Activated T-cell treated with anti-CD3 and anti-CD28 coated beads, Interleukin-2, amount 50 U/mL, for 1 hour (primary cell): Measurements from ENCODE around the gene APP.

Source experiments
- DNase-seq: peaks from one replicate; pipeline ENCODE4 v3.0.0-alpha.2; 2020

The APP gene

GRCh38 chr21:25970254-25970930, 200.2 kb downstream of the APP start:
- no peak for DNase-seq

- DNase-seq, result no peak
These were observed 202.6 kb downstream of the APP start for GRCh38 chr21:25967901-25968438.

DNA sequence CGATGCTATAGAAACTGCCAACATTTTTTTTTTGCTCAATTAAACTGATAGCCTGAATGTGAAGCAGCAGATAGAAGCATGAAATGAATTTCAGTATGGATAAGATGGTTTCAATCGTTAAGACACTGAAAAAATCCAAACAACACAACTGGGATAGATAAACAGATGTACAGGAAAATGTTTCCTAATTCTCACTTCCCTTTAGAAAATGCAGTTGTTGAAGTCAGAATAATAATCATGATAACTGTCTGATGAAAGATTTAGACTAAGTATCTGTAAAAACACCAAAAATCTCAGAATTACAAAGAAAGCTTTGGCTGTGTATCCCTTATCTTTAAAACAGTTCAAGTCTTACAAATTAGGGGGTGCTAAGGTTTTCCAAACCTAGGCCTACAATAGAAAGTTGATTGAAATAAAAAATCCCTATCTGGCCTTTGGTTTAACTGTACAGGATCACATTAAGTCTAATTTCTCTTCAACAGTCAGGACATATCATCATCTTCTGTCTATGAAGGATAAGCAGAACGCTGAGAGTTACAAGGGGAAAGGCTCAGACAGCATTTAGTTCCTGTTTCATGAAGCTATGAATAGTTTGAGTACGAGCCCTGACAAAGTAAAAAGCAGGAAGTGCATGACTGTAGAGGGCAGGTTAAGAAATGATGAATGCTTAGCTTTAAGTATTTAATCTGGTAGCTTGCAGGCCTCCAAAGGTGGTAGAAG, 203.2 kb downstream of the APP start:
- DNase-seq, result no peak

DNA sequence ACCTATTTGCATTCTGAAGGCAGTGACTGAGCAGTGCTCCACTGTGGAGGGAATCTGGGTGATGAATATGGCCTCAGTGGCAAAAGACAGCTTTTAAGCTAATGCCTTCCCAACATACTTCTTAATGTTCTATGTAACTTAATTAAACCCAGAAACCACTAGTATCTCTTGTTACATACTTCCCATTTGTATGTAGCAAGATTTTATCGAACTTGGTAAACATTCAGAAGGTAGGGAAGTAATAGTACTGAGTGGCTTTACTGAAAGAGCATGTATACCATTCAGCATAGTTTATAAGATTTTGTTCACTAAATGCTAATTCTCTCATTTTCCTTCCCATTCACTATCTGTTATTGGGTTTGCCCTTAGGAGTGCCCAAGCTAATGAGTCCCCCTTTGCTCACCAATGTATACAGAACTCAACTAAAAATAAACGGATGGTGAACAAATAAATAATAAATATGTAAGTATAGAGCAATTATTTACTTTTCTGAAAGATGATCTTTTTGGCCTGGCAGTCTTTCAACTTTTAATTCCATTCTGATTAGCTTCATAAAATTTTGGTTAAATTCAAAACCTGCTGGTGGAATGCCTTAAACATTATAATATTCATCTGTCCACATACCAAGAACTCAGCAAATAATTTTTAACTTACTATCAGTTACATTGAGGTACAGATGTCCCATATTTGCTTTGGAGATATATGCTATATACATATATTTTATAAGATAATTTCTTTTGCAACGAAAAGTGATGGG, 204.4 kb downstream of the APP start:
- no peak for DNase-seq

DNA sequence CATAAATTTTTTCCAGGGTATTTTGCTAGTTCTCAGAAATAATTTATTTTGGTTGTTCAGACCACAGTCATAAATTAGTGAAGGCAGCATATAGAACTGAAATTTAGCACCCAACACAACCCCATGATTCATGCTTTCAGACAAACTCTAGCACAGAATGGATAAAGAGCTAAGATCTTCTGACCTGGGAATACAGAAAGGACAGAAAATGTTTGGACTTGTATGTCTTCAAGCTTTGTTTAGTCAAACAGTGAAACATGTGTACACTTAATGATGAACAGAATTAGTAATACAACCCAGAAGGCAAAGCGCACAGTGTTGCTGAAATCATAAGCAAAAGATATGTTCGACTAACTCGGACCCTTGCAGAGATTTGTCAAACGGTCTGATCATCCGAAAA, 205.6 kb downstream of the APP start:
- DNase-seq, result no peak

DNA sequence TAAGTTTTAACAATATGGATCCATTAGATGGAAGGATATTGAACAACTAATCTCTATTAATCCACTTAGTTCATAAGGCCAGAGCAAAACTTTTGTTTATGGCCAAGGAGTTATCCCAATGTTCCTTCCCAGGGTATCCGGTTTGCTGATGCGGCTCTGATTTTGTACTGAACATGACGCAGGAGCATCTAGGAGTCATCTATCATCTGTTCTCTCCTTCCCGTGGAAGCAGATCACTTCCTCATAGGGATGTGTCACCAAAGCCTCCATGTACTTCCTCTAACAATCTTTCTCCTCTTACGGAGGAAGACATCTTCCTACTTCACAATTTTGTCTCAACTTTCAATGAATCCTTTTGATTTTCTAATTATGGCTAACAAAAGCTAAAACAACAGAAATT, 206.6 kb downstream of the APP start:
- no peak for DNase-seq

DNA sequence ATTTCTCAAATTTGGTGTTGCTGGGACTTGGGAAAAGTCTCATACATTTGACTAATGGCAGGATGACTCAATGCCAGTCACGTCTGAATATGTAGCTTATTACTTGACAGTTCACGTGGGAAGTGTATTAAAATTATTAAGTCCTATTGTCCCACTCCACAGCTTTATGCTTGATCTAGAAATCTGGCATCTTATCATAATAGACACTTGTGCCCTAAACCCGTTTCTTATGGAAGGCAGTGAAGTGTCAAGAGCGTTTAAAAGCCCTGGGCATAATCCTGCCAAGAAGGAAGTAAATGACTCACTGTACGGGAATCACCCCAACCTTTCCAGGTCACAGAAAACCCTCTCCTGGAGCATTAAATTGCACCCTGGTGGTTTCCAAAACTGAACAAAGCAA, 207.4 kb downstream of the APP start:
- DNase-seq, result no peak

DNA sequence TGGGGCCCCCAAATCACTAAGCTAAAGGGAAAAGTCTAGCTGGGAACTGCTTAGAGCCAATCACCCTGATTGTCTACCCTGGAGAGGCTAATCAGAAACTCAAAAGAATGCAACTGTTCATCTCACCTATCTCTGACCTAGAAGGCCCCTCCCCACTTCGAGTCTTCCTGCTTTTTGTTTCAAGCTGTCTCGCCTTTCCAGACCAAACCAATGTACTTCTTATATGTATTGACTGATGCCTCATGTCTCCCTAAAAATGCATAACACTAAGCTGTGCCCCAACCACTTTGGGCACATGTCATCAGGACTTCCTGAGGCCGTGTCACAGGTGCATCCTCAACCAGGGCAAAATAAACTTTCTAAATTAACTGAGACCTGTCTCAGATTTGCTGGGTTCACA, 209.5 kb downstream of the APP start:
- no peak for DNase-seq

DNA sequence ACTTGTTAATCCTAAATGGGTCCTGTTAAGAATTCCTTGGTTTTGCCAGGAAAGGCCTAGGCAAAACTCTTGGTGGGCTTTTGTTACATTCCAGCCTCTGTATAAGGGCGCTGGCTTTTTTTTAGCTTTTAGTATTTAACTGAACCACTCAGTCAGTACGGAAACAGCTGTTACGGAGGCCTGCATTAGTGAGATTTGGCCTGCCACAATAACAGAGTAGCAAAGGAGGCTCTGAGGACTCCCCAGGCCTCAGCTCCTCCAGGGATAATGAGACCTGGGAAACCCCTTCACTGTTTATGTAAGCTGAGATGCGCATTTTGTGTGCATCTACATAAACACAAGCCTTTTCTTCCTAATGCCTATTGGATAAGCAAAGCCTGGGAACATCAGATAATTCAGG, 210.2 kb downstream of the APP start:
- no peak for DNase-seq

DNA sequence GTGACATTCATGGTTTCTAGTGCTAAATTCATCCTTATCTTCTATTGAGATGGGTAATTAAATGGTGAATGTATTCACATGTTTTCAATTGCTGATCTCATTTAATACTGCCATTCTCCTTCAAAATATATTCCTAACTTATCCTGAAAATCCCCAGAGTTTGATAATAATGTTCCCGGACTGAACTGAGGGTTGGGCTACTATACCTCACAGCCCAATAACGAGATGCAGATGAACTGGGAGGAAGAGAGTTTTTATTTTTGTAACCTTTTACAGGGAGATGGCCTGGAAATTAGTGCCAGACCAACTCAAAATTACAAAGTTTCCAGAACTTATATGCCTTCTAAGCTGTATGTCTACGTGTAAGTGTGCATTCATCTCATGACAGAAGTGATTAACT, 210.8 kb downstream of the APP start:
- DNase-seq, result no peak

DNA sequence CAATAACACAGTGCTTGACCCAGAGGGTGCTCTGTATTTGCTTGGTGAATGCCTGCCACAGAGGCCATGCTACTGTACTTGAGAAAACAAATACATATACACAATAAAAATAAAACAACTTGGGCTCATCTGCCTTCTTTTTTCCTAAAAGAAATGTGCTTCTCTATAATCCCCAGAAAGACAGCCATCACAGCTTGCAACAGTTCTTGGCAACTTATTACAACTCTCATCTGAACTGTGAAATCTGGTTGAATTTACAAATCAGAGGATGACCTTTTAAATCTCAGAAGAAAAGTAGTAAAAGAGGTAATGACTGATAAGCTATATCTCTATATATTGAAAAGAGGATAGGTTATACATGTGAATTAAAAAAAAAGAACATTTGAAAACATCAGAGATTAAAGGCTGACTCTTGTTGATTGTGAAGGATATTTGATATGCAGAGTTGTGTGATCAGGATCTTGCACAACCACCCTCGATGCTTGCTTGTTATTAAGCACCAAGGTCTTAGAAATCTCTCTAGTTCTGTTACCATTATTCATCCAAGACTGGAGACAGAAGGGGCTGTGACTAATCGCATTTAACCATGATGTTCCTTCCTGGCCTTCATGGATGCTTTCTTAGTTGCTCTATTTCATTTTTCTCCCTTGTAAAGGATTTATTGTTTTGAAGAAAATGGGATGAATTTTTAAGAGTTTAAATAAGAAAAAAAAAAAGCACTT, 213.4 kb downstream of the APP start:
- DNase-seq, result no peak

GRCh38 chr21:25955646-25956045, 214.9 kb downstream of the APP start:
- no peak for DNase-seq

GRCh38 chr21:25953659-25954058, 216.9 kb downstream of the APP start:
- no peak for DNase-seq

DNA sequence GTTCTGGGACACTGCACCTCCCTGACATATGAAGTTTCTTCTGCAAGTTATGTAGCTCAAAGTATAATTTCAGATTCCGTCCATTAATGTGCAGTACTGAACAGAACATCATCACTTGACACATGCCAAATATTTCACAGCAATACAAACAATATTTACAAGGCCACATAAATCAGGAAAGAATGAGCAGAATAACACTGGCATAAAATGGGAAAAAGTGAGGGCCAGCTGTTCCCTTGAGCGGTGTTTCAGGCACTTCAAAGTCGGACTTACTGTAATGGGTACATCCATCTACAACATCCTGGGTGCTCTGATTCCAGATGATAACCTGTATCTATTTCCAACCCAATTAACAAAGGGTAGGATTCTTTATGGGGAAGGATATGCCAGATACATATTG, 217.4 kb downstream of the APP start:
- DNase-seq, result no peak

DNA sequence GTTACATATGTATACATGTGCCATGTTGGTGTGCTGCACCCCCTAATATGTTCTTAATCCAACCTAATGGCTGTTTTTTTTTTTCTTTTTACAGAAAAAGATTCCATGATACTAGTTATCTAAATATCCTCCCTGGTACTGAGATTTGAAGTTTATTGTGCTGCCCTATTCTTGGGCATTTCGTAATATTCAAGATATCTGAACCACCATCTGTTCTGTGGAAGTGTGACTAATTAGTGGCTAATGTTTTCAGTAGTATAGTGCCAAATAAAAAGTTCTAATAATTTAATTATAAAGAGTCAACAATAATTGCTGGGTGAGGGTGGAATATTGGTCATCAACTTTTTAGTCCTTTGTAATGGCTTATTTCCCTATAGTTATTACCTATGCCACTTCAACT, 218.3 kb downstream of the APP start:
- no peak for DNase-seq

GRCh38 chr21:25949701-25950100, 220.9 kb downstream of the APP start:
- DNase-seq, result no peak

- no peak for DNase-seq
These were observed 225.8 kb downstream of the APP start for GRCh38 chr21:25944672-25945213.

GRCh38 chr21:25944082-25944481, 226.5 kb downstream of the APP start:
- no peak for DNase-seq

GRCh38 chr21:25942135-25942534, 228.4 kb downstream of the APP start:
- no peak for DNase-seq

DNA sequence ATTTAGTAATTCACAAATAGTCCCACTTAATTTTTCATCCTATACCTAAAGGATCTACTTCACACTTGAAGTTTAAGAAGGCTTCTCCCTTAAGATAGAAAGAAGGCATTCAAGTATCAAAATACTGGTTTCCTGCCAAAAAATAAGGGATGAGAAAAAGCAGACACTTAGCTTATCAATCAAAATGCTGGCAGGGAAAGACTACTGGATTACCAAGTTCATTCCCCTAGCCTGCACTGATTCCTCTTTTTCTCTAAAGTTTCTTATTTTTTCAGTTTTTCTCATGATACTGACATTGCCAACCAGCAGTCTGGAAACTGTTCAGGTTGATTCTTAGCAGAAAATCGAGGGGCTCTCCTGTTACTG, 231.2 kb downstream of the APP start:
- DNase-seq, result no peak

GRCh38 chr21:25938658-25939395, 231.7 kb downstream of the APP start:
- DNase-seq, result no peak

GRCh38 chr21:25936776-25937175, 233.8 kb downstream of the APP start:
- DNase-seq, result no peak
